ENCODE results near the gene TMTC2.

The TMTC2 gene

DNA sequence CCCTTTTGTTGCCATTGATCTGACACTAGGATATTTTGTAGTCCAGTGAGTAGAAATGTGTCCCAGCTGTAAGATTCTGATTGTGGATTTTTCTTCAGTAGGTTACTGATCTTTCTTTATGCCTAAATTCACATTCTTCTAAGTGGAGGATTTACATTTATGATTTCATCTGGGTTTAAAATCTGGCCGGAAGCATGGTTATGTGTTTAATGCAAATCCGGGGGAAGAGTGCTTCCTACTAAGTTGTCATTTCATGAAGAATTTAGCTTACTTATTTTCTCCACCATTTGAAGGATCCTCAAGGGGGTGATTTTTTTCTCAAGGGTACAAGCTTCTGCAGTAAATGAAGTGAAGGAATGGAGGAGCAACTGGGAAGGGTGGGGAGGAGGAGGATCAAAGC lies 96.7 kb downstream of the TMTC2 start:
- Histone ChIP-seq H4K91ac (ENCODE audit: low read depth, low read length) (no peak overlapping the region), H3K14ac (ENCODE audit: low read length) (no peak overlapping the region), H2BK120ac (ENCODE audit: insufficient read depth, low read length, poor library complexity) (no peak overlapping the region), H2BK5ac (ENCODE audit: low read depth, low read length, poor library complexity) (no peak overlapping the region), H3K4me3 (ENCODE audit: low read depth, low read length) (no peak overlapping the region), H2AFZ (ENCODE audit: insufficient read depth, low read length, poor library complexity) (no peak overlapping the region), H3K18ac (ENCODE audit: low read length) (no peak overlapping the region), H2BK12ac (ENCODE audit: low read length) (no peak overlapping the region), H3K4me1 (ENCODE audit: control insufficient read depth in 1 of 2, insufficient read depth in 2 of 2, low read length in 2 of 2) (peaks cover 0 to 3% of the 10 kb centered on the region in 2 experiments), H4K8ac (ENCODE audit: low read depth, low read length) (no peak overlapping the region), H4K12ac (ENCODE audit: low read depth, low read length) (no peak overlapping the region), H2AK5ac (ENCODE audit: low read length) (no peak overlapping the region), H3K27ac (ENCODE audit: low read depth, low read length) (no peak overlapping the region), H3K4ac (ENCODE audit: low read depth, low read length) (no peak overlapping the region), H3K9me3 (ENCODE audit: insufficient read depth, low read depth, low read length) (no peaks in the 10 kb centered on the region), H3K4me2 (ENCODE audit: low read length) (no peak overlapping the region), H3K27me3 (ENCODE audit: insufficient read depth, low read length) (no peaks in the 10 kb centered on the region), H3K79me2 (ENCODE audit: control insufficient read depth, insufficient read depth, low read length, poor library complexity) (no peaks in the 10 kb centered on the region), H3K36me3 (ENCODE audit: control insufficient read depth in 1 of 2, insufficient read depth in 2 of 2, low read length in 2 of 2) (peaks cover 0 to under 1% of the 10 kb centered on the region in 2 experiments), H3K9ac (ENCODE audit: low read length) (no peak overlapping the region), H3K79me1 (ENCODE audit: low read length) (no peaks in the 10 kb centered on the region), H3K23ac (ENCODE audit: low read length) (no peak overlapping the region)
- no CpG with 5 or more reads among the region's 2 CpGs for WGBS (ENCODE audit: extremely low coverage, insufficient coverage, insufficient read length)
- DNase-seq: no peak

DNA sequence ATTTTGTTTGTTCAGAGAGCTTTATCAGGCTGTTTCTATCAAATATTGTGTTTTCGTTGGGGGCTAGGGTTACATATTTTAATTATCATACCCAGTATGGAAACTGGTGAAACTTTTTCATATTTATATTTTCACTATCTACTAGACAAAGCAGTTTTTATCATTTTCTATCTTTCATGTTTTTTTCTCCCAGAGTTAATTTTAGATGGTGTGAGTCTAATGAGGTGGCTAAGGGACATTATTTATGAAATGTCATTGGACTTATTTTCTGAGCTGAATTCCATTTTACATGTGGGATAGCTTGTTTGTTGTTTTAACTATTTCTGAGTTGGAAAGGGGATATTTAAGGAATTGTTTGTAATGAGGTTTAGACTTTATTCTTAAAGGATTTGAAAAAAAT lies 100.3 kb downstream of the TMTC2 start:
- H3K9ac ChIP-seq (ENCODE audit: low read length): no peak overlapping the region
- H4K91ac ChIP-seq (ENCODE audit: low read depth, low read length): no peak overlapping the region
- H3K27me3 ChIP-seq (ENCODE audit: insufficient read depth, low read length): no peaks in the 10 kb centered on the region
- no peak overlapping the region for H3K14ac ChIP-seq (ENCODE audit: low read length)
- no peak overlapping the region for H3K4me3 ChIP-seq (ENCODE audit: low read depth, low read length)
- H3K36me3 ChIP-seq (ENCODE audit: control insufficient read depth in 1 of 2, insufficient read depth in 2 of 2, low read length in 2 of 2): peaks cover 0 to 2% of the 10 kb centered on the region in 2 experiments
- H3K18ac ChIP-seq (ENCODE audit: low read length): no peak overlapping the region
- no peak overlapping the region for H4K12ac ChIP-seq (ENCODE audit: low read depth, low read length)
- H2BK120ac ChIP-seq (ENCODE audit: insufficient read depth, low read length, poor library complexity): no peak overlapping the region
- no peak overlapping the region for H3K4ac ChIP-seq (ENCODE audit: low read depth, low read length)
- H2BK5ac ChIP-seq (ENCODE audit: low read depth, low read length, poor library complexity): no peak overlapping the region
- no peaks in the 10 kb centered on the region for H3K4me1 ChIP-seq (ENCODE audit: control insufficient read depth in 1 of 2, insufficient read depth in 2 of 2, low read length in 2 of 2)
- no peaks in the 10 kb centered on the region for H3K79me1 ChIP-seq (ENCODE audit: low read length)
- H4K8ac ChIP-seq (ENCODE audit: low read depth, low read length): no peak overlapping the region
- no peak overlapping the region for H3K27ac ChIP-seq (ENCODE audit: low read depth, low read length)
- no peaks in the 10 kb centered on the region for H3K9me3 ChIP-seq (ENCODE audit: insufficient read depth, low read depth, low read length)
- no CpG with 5 or more reads among the region's 1 CpG for WGBS (ENCODE audit: extremely low coverage, insufficient coverage, insufficient read length)
- H3K23ac ChIP-seq (ENCODE audit: low read length): no peak overlapping the region
- no peak for DNase-seq
- H3K4me2 ChIP-seq (ENCODE audit: low read length): no peak overlapping the region
- no peak overlapping the region for H2BK12ac ChIP-seq (ENCODE audit: low read length)
- no peaks in the 10 kb centered on the region for H3K79me2 ChIP-seq (ENCODE audit: control insufficient read depth, insufficient read depth, low read length, poor library complexity)
- H2AK5ac ChIP-seq (ENCODE audit: low read length): no peak overlapping the region
- H2AFZ ChIP-seq (ENCODE audit: insufficient read depth, low read length, poor library complexity): no peak overlapping the region

DNA sequence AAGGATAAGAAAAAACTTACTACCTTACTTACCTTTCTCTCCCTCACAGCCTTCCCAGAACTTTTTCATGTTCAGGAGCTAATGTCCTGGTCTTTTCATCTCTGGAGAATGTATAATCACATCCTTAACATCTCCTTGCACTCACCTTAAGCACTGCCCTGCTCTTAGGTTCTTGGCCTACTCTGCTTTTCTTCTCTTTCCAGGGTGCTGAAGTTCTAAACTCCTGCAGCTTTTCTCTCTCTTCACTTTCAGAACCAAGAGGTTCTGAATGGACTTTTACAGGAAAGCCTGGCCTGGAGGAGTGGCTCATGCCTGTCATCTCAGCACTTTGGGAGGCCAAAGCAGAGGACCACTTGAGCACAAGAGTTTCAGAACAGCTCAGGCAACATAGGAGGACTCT lies 101.9 kb downstream of the TMTC2 start:
- no peak overlapping the region for H4K91ac ChIP-seq (ENCODE audit: low read depth, low read length)
- no peak overlapping the region for H2BK12ac ChIP-seq (ENCODE audit: low read length)
- H3K14ac ChIP-seq (ENCODE audit: low read length): no peak overlapping the region
- no peak overlapping the region for H2BK120ac ChIP-seq (ENCODE audit: insufficient read depth, low read length, poor library complexity)
- H3K9ac ChIP-seq (ENCODE audit: low read length): no peak overlapping the region
- H3K79me1 ChIP-seq (ENCODE audit: low read length): no peaks in the 10 kb centered on the region
- no peak overlapping the region for H3K4me3 ChIP-seq (ENCODE audit: low read depth, low read length)
- H3K4me1 ChIP-seq (ENCODE audit: control insufficient read depth in 1 of 2, insufficient read depth in 2 of 2, low read length in 2 of 2): no peaks in the 10 kb centered on the region
- H3K4ac ChIP-seq (ENCODE audit: low read depth, low read length): no peak overlapping the region
- H2AFZ ChIP-seq (ENCODE audit: insufficient read depth, low read length, poor library complexity): no peak overlapping the region
- H3K9me3 ChIP-seq (ENCODE audit: insufficient read depth, low read depth, low read length): no peaks in the 10 kb centered on the region
- DNase-seq: no peak
- H3K36me3 ChIP-seq (ENCODE audit: control insufficient read depth in 1 of 2, insufficient read depth in 2 of 2, low read length in 2 of 2): peaks cover 0 to 2% of the 10 kb centered on the region in 2 experiments
- H2AK5ac ChIP-seq (ENCODE audit: low read length): no peak overlapping the region
- H4K12ac ChIP-seq (ENCODE audit: low read depth, low read length): no peak overlapping the region
- H3K23ac ChIP-seq (ENCODE audit: low read length): no peak overlapping the region
- no peaks in the 10 kb centered on the region for H3K79me2 ChIP-seq (ENCODE audit: control insufficient read depth, insufficient read depth, low read length, poor library complexity)
- H3K27ac ChIP-seq (ENCODE audit: low read depth, low read length): no peak overlapping the region
- no peaks in the 10 kb centered on the region for H3K27me3 ChIP-seq (ENCODE audit: insufficient read depth, low read length)
- H2BK5ac ChIP-seq (ENCODE audit: low read depth, low read length, poor library complexity): no peak overlapping the region
- no peak overlapping the region for H3K4me2 ChIP-seq (ENCODE audit: low read length)
- H3K18ac ChIP-seq (ENCODE audit: low read length): no peak overlapping the region
- H4K8ac ChIP-seq (ENCODE audit: low read depth, low read length): no peak overlapping the region

DNA sequence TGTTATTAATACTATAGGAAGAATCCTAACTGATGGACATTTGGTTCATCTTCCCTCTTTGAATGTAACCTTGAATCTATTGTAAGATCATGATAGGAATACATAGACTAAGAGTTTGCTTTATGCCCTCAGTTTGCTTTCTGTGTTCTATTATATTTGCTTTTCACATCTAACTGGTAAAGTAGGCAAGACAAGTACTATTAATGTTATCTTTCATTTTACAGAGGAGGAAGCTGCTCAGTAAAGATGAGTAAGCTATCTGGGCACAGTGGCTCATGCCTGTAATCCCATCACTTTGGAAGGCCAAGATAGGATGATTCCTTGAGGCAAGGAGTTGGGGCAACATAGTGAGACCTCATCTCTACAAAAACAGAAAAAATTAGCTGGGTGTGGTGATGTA lies 103.0 kb downstream of the TMTC2 start:
- H3K4ac ChIP-seq (ENCODE audit: low read depth, low read length): no peak overlapping the region
- no peaks in the 10 kb centered on the region for H3K27me3 ChIP-seq (ENCODE audit: insufficient read depth, low read length)
- H2AFZ ChIP-seq (ENCODE audit: insufficient read depth, low read length, poor library complexity): no peak overlapping the region
- no peak for DNase-seq
- no peak overlapping the region for H3K9ac ChIP-seq (ENCODE audit: low read length)
- H3K18ac ChIP-seq (ENCODE audit: low read length): no peak overlapping the region
- H3K4me2 ChIP-seq (ENCODE audit: low read length): no peak overlapping the region
- H3K23ac ChIP-seq (ENCODE audit: low read length): no peak overlapping the region
- H4K91ac ChIP-seq (ENCODE audit: low read depth, low read length): no peak overlapping the region
- no peak overlapping the region for H2AK5ac ChIP-seq (ENCODE audit: low read length)
- no peak overlapping the region for H4K12ac ChIP-seq (ENCODE audit: low read depth, low read length)
- H4K8ac ChIP-seq (ENCODE audit: low read depth, low read length): no peak overlapping the region
- no peaks in the 10 kb centered on the region for H3K79me2 ChIP-seq (ENCODE audit: control insufficient read depth, insufficient read depth, low read length, poor library complexity)
- no peaks in the 10 kb centered on the region for H3K79me1 ChIP-seq (ENCODE audit: low read length)
- H3K4me1 ChIP-seq (ENCODE audit: control insufficient read depth in 1 of 2, insufficient read depth in 2 of 2, low read length in 2 of 2): no peaks in the 10 kb centered on the region
- peaks cover 0 to 4% of the 10 kb centered on the region in 2 experiments for H3K36me3 ChIP-seq (ENCODE audit: control insufficient read depth in 1 of 2, insufficient read depth in 2 of 2, low read length in 2 of 2)
- H2BK120ac ChIP-seq (ENCODE audit: insufficient read depth, low read length, poor library complexity): no peak overlapping the region
- H3K4me3 ChIP-seq (ENCODE audit: low read depth, low read length): no peak overlapping the region
- H3K9me3 ChIP-seq (ENCODE audit: insufficient read depth, low read depth, low read length): no peaks in the 10 kb centered on the region
- H2BK12ac ChIP-seq (ENCODE audit: low read length): no peak overlapping the region
- H3K14ac ChIP-seq (ENCODE audit: low read length): no peak overlapping the region
- H2BK5ac ChIP-seq (ENCODE audit: low read depth, low read length, poor library complexity): no peak overlapping the region
- no peak overlapping the region for H3K27ac ChIP-seq (ENCODE audit: low read depth, low read length)
